GM13977 (cell line): Measurements from ENCODE around the gene GAST.

Source experiments
- DNase-seq: peaks from one replicate; pipeline ENCODE4 v3.0.0; 2012; ENCODE audit warnings: low spot score
- CTCF ChIP-seq: IDR thresholded peaks from 2 replicates; pipeline ENCODE4 v1.5.1; 2012; ENCODE audit warnings: mild to moderate bottlenecking, control low read depth; ENCODE audit not compliant: insufficient read depth; ENCODE audit errors: extremely low read depth, missing control alignments
- in situ Hi-C: fragments of 300-500 bp; cut with MboI; formaldehyde crosslinking; loops from one replicate; pipeline ENCODE4 v1.12.0; 2022; ENCODE audit warnings: low sequenced_read_pairs, low pct_unique_long_range_greater_than_20kb, mixed read lengths, inconsistent platforms; ENCODE audit not compliant: unreplicated experiment

The GAST gene

GRCh38 chr17:41725134-41725533 is 13.0 kb downstream of the GAST start:
- no peak for TF ChIP-seq CTCF
- in situ Hi-C loops = loop anchor here (25.0 kb wide), 1 partner anchor 387 kb away; the partner anchor contains the start of genes DHX58, HSPB9 and KAT2A
- no peak for DNase-seq

GRCh38 chr17:41728056-41728455 is 15.9 kb downstream of the GAST start:
- TF ChIP-seq CTCF = no peak
- in situ Hi-C loops = loop anchor here (25.0 kb wide), 1 partner anchor 384 kb away; the partner anchor contains the start of genes DHX58, HSPB9 and KAT2A
- DNase-seq = no peak

DNA sequence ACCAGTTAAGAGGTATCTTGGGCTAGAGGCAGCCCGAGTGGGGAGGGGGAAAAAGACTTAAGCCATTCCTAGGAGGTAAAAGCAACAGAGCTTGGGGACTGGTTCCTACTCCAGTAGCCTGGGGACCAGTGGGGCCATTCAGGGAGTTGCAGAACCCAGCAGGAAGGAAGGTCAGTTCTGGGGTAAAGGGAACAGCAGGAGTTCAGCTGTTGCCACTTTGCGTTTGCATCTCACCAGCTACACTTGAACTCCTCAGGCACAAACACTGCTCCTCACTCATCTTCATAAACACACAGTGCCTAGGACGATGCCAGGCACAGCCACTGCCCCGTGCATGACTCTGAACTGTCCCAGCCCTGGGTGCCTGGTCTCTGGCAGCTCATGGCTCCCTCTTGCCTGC is 18.3 kb downstream of the GAST start:
- TF ChIP-seq CTCF = no peak
- in situ Hi-C loops = loop anchor here (25.0 kb wide), 1 partner anchor 382 kb away; the partner anchor contains the start of genes DHX58, HSPB9 and KAT2A
- no peak for DNase-seq

- in situ Hi-C loops = loop anchor here (25.0 kb wide), 1 partner anchor 380 kb away; the partner anchor contains the start of genes DHX58, HSPB9 and KAT2A
- TF ChIP-seq CTCF = no peak
- no peak for DNase-seq
These were observed 19.7 kb downstream of the GAST start for GRCh38 chr17:41731836-41732235.

- in situ Hi-C loops = loop anchor here (25.0 kb wide), 1 partner anchor 379 kb away; the partner anchor contains the start of genes DHX58, HSPB9 and KAT2A
- no peak for DNase-seq
- no peak for TF ChIP-seq CTCF
These were observed 21.4 kb downstream of the GAST start for GRCh38 chr17:41733348-41734138.

GRCh38 chr17:41734139-41734948 is 22.2 kb downstream of the GAST start, which contains the start of gene HAP1:
TSS of gene HAP1 (minus strand) at chr17:41734643. CDS start at chr17:41734634, 9 bp downstream.
- in situ Hi-C loops = loop anchor here (25.0 kb wide), 1 partner anchor 378 kb away; the partner anchor contains the start of genes DHX58, HSPB9 and KAT2A
- no peak for DNase-seq
- no peak for TF ChIP-seq CTCF
